Breast epithelium (tissue), 3 donors: ENCODE results near the gene YY1.

Experiments used
- CTCF ChIP-seq, 3 donors: fragments of 450-650 bp; IDR thresholded peaks; one replicate each; pipeline ENCODE4 v1.5.1; 2016 to 2017; ENCODE audit warnings: antibody characterized with exemption in 3 of 3, mild to moderate bottlenecking in 3 of 3, moderate library complexity in 3 of 3
- POLR2A ChIP-seq: fragments of 450-650 bp; IDR thresholded peaks from one replicate; pipeline ENCODE4 v1.6.1; 2016; ENCODE audit warnings: antibody characterized with exemption, mild to moderate bottlenecking, moderate library complexity
- POLR2AphosphoS5 ChIP-seq, 3 donors: sonication (generic); formaldehyde crosslinking; IDR thresholded peaks; one replicate each; pipeline ENCODE4 v1.6.1; 2017; ENCODE audit warnings: antibody characterized with exemption in 3 of 3

- TF ChIP-seq POLR2A (no peak), CTCF (IDR thresholded peaks at IDR 0.05) (no peak), POLR2AphosphoS5 (IDR thresholded peaks at IDR 0.05) (no peak)
Observed at GRCh38 chr14:100323942-100324307, 85.0 kb downstream of the YY1 start.
